Measurements from ENCODE around the gene ZNF501. TPM values are rescaled to one million over a fixed set of nuclear protein-coding genes. Genes with fewer than 3 reads are reported as not detected.

The ZNF501 gene
- total RNA-seq, 4 donors from 2014 or later, result 5.1 to 9.9 (median 6.9) TPM

DNA sequence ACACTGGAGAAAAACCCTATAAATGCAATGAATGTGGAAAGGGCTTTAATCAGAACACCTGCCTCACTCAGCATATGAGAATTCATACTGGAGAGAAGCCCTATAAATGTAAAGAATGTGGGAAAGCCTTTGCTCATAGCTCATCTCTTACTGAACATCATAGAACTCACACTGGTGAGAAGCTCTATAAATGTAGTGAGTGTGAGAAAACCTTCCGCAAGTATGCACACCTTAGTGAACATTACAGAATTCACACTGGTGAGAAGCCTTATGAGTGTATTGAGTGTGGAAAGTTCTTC, 7.4 kb upstream of the ZNF501 start:
- peaks cover 29 to 98% (median 90%) of the 10 kb centered on the region in 4 donors for H3K9me3 ChIP-seq
- WGBS, result 100% methylated on average over 1 of the region's 1 CpG

DNA sequence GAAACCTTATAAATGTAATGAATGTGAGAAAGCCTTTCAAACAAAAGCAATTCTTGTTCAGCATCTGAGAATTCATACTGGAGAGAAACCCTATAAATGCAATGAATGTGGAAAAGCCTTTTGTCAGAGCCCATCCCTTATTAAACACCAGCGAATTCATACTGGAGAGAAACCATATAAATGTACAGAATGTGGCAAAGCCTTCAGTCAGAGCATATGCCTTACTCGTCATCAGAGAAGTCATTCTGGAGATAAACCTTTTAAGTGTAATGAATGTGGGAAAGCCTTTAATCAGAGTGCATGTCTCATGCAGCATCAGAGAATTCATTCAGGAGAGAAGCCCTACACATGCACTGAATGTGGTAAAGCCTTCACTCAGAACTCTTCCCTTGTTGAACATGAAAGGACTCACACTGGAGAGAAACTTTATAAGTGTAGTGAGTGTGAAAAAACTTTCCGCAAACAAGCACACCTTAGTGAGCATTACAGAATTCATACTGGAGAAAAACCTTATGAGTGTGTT, 5.3 kb downstream of the ZNF501 start:
- H3K36me3 ChIP-seq, result peaks cover 36 to 53% (median 44%) of the 10 kb centered on the region in 4 donors
- no peak overlapping the region for H3K27ac ChIP-seq (replicated peaks in 1 of 4)
- no peak overlapping the region for H3K4me3 ChIP-seq
- no peak for DNase-seq (ENCODE audit: extremely low spot score)
- TF ChIP-seq, protein P1, sequence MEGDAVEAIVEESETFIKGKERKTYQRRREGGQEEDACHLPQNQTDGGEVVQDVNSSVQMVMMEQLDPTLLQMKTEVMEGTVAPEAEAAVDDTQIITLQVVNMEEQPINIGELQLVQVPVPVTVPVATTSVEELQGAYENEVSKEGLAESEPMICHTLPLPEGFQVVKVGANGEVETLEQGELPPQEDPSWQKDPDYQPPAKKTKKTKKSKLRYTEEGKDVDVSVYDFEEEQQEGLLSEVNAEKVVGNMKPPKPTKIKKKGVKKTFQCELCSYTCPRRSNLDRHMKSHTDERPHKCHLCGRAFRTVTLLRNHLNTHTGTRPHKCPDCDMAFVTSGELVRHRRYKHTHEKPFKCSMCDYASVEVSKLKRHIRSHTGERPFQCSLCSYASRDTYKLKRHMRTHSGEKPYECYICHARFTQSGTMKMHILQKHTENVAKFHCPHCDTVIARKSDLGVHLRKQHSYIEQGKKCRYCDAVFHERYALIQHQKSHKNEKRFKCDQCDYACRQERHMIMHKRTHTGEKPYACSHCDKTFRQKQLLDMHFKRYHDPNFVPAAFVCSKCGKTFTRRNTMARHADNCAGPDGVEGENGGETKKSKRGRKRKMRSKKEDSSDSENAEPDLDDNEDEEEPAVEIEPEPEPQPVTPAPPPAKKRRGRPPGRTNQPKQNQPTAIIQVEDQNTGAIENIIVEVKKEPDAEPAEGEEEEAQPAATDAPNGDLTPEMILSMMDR (IDR thresholded peaks at IDR 0.05), result no peak
- TF ChIP-seq POLR2A (IDR thresholded peaks at IDR 0.05; ENCODE audit: low read depth), result no peak
- TF ChIP-seq POLR2AphosphoS5 (IDR thresholded peaks at IDR 0.05), result no peak
- no peak for TF ChIP-seq EP300 (IDR thresholded peaks at IDR 0.05)
- intact Hi-C loops (cut with DNase I), result no loop called here
- 94% methylated on average over 3 of the region's 3 CpGs for WGBS
- H3K4me1 ChIP-seq, result peaks cover 0 to 10% (median 9%) of the 10 kb centered on the region in 4 donors
- H3K27me3 ChIP-seq, result no peaks in the 10 kb centered on the region
- H3K9me3 ChIP-seq, result peaks cover 11 to 90% (median 86%) of the 10 kb centered on the region in 4 donors

More for the DNA sequence above, 7.4 kb upstream of the ZNF501 start:
- intact Hi-C loops (cut with DNase I), result loop anchor here (10.0 kb wide), 1 partner anchor 77 kb away; the partner anchor contains the start of gene ZNF35
- peaks cover 32 to 59% (median 47%) of the 10 kb centered on the region in 4 donors for H3K36me3 ChIP-seq
- TF ChIP-seq POLR2A (IDR thresholded peaks at IDR 0.05; ENCODE audit: low read depth) (no peak), EP300 (IDR thresholded peaks at IDR 0.05) (no peak), POLR2AphosphoS5 (IDR thresholded peaks at IDR 0.05) (no peak)
- TF ChIP-seq, protein P1 (IDR thresholded peaks at IDR 0.05), result no peak
- H3K27ac ChIP-seq (replicated peaks in 1 of 4), result no peak overlapping the region
- no peaks in the 10 kb centered on the region for H3K27me3 ChIP-seq
- H3K4me1 ChIP-seq, result no peaks in the 10 kb centered on the region
- DNase-seq (ENCODE audit: extremely low spot score), result no peak
- H3K4me3 ChIP-seq, result no peak overlapping the region

DNA sequence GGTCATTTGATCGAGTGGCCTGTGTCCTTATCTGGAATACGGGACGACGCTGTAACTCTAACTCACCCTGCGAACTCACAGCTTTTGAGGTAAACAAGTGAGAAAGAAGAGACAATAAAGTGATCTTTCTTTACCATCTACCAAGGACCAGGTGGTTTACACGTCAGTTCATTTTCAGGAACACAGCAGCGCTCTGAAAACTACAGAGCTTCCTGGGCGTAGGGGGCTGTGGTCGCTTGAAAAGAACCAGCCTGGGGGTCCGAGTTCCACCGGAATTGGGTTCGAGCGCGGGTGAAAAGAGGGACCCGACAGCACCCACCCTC, 31.6 kb downstream of the ZNF501 start:
- Histone ChIP-seq H3K27me3 (no peaks in the 10 kb centered on the region), H3K36me3 (peaks cover 0 to 7% (median 3%) of the 10 kb centered on the region in 4 donors), H3K4me3 (peak overlapping the region; percentile 64 to 89 (median 81)), H3K4me1 (peaks cover 17 to 23% (median 19%) of the 10 kb centered on the region in 4 donors), H3K9me3 (peaks cover 0 to 7% (median 0%) of the 10 kb centered on the region in 4 donors), H3K27ac (replicated peaks in 1 of 4) (peak overlapping the region; percentile 72 to 82 (median 76))
- 4% methylated on average over 14 of the region's 15 CpGs for WGBS
- TF ChIP-seq, protein P1 (IDR thresholded peaks at IDR 0.05), result no peak
- TF ChIP-seq POLR2A (IDR thresholded peaks at IDR 0.05; ENCODE audit: low read depth) (no peak), POLR2AphosphoS5 (IDR thresholded peaks at IDR 0.05) (no peak), EP300 (IDR thresholded peaks at IDR 0.05) (no peak)
- intact Hi-C loops (cut with DNase I), result loop anchor here (2.0 to 5.0 kb wide), 2 partner anchors 30 to 101 kb away; partner anchors contain the start of gene TMEM42
- DNase-seq (ENCODE audit: extremely low spot score), result no peak

DNA sequence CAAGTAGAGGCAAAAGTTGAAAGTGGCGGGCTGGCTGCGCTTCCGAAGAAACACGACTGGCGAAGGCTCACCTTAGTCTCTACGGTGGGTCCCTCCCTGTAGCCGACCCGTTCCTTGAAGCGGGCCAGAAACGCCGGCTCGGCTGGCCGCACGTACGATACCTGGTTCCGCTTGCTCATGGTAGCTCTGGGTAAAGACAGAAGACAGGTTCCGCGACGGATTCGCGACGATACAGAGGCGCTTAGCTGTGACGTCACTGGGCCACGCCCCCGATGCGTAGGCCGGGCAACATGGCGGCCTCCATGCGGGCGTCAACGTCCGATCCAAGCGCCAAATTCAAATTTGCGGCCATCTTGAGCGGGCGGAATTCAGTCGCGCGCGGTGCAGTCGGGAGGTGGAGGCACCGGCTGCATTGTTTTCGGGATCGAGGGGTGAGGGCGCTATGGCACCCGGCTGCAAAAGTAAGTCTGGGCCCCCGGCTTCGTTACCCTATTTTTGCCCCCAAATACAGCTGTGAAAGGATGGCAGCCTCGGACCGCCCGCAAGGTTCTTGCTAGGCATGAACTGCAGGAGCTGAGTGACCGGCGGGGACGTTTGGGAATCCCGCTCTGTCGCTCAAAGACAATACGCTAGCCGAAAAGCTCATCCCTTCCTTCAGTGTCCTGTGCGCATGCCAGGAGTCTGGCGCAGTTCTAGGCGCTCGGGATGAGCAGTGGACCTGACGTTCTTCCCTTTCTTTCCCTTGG, 32.2 kb downstream of the ZNF501 start, which contains the start of the genes KIAA1143 and KIF15:
Gene KIAA1143 (minus strand): TSS at position 196 of the 746 bp plus-strand sequence. CDS start 17 bp downstream, at position 179.
Gene KIF15 (plus strand): TSS at position 371 of the 746 bp plus-strand sequence. CDS start 72 bp downstream, at position 443.
- Histone ChIP-seq H3K4me1 (peaks cover 17 to 23% (median 19%) of the 10 kb centered on the region in 4 donors), H3K9me3 (peaks cover 0 to 7% (median 0%) of the 10 kb centered on the region in 4 donors), H3K4me3 (peak within 1 kb of the TSS; percentile 64 to 89 (median 81)), H3K27ac (replicated peaks in 1 of 4) (peak within 1 kb of the TSS; percentile 72 to 82 (median 76)), H3K27me3 (no peaks in the 10 kb centered on the region), H3K36me3 (peaks cover 0 to 7% (median under 1%) of the 10 kb centered on the region in 4 donors)
- WGBS, result 1% methylated on average over 15 of the region's 64 CpGs
- peak; percentile 87 to 97 for TF ChIP-seq POLR2AphosphoS5 (IDR thresholded peaks at IDR 0.05)
- TF ChIP-seq POLR2A (IDR thresholded peaks at IDR 0.05; ENCODE audit: low read depth), result no peak
- no peak for TF ChIP-seq EP300 (IDR thresholded peaks at IDR 0.05)
- TF ChIP-seq, protein P1 (IDR thresholded peaks at IDR 0.05), result no peak
- peak; percentile 98 for DNase-seq (ENCODE audit: extremely low spot score)
- intact Hi-C loops (cut with DNase I), result loop anchor here (2.0 to 5.0 kb wide), 2 partner anchors 31 to 101 kb away; partner anchors contain the start of gene TMEM42

Measured in esophagus muscularis mucosa (tissue), 4 donors.